ENCODE measurements around the gene SLC1A5. TPM values are rescaled to one million over a fixed set of nuclear protein-coding genes. Genes with fewer than 3 reads are reported as not detected.
A peak's percentile ranks its signal among the peaks of the same experiment; 100 is the strongest.

Gene SLC1A5
- total RNA-seq, 3 donors from 2014 or later (not counting 1 experiment from before 2014, with no cell fraction given) = 11.2 to 23.1 (median 18.9) TPM

GRCh38 chr19:46759817-46760333 is 28.5 kb downstream of the SLC1A5 start:
- WGBS (ENCODE audit: insufficient coverage) = 96% methylated on average over 7 of the region's 7 CpGs
- Histone ChIP-seq H3K9me3 (ENCODE audit: control insufficient read depth, insufficient read depth, low read length) (no peaks in the 10 kb centered on the region), H3K36me3 (ENCODE audit: control insufficient read depth, insufficient read depth, low read length) (no peaks in the 10 kb centered on the region), H3K4me1 (ENCODE audit: control insufficient read depth, insufficient read depth, low read length) (peaks cover 15% of the 10 kb centered on the region), H3K4me3 (ENCODE audit: low read length) (no peak overlapping the region), H3K27ac (ENCODE audit: low read length) (no peak overlapping the region), H3K27me3 (ENCODE audit: control insufficient read depth, insufficient read depth, low read length) (no peaks in the 10 kb centered on the region)
- no peaks in the 10 kb centered on the region for H3K9me3 Mint-ChIP-seq
- no peak overlapping the region for H3K4me3 Mint-ChIP-seq
- H3K36me3 Mint-ChIP-seq = no peaks in the 10 kb centered on the region
- intact Hi-C loops (cut with micrococcal nuclease) = no loop called here
- peaks cover 0 to 12% of the 10 kb centered on the region in 2 donors for H3K4me1 Mint-ChIP-seq
- no peak for ATAC-seq
- H3K27ac Mint-ChIP-seq = no peak overlapping the region
- no peak for DNase-seq
- no peak for TF ChIP-seq CTCF (IDR thresholded peaks at IDR 0.05)
- H3K27me3 Mint-ChIP-seq (ENCODE audit: low read depth in 2 of 2) = no peaks in the 10 kb centered on the region

GRCh38 chr19:46759206-46759605 is 29.2 kb downstream of the SLC1A5 start:
- no peak for DNase-seq
- Mint-ChIP-seq H3K4me1 (peaks cover 0 to 12% of the 10 kb centered on the region in 2 donors), H3K4me3 (no peak overlapping the region), H3K9me3 (no peaks in the 10 kb centered on the region), H3K27me3 (ENCODE audit: low read depth in 2 of 2) (no peaks in the 10 kb centered on the region), H3K27ac (no peak overlapping the region), H3K36me3 (no peaks in the 10 kb centered on the region)
- Histone ChIP-seq H3K27ac (ENCODE audit: low read length) (no peak overlapping the region), H3K4me1 (ENCODE audit: control insufficient read depth, insufficient read depth, low read length) (peaks cover 15% of the 10 kb centered on the region), H3K27me3 (ENCODE audit: control insufficient read depth, insufficient read depth, low read length) (no peaks in the 10 kb centered on the region), H3K36me3 (ENCODE audit: control insufficient read depth, insufficient read depth, low read length) (no peaks in the 10 kb centered on the region), H3K4me3 (ENCODE audit: low read length) (no peak overlapping the region), H3K9me3 (ENCODE audit: control insufficient read depth, insufficient read depth, low read length) (no peaks in the 10 kb centered on the region)
- no peak for TF ChIP-seq CTCF (IDR thresholded peaks at IDR 0.05)
- no peak for ATAC-seq
- WGBS (ENCODE audit: insufficient coverage) = 83% methylated on average over 6 of the region's 6 CpGs
- intact Hi-C loops (cut with micrococcal nuclease) = no loop called here

- no peaks in the 10 kb centered on the region for H3K36me3 Mint-ChIP-seq
- no peaks in the 10 kb centered on the region for H3K9me3 ChIP-seq (ENCODE audit: control insufficient read depth, insufficient read depth, low read length)
- H3K4me3 ChIP-seq (ENCODE audit: low read length) = no peak overlapping the region
- no peaks in the 10 kb centered on the region for H3K27me3 Mint-ChIP-seq (ENCODE audit: low read depth in 2 of 2)
- no peak overlapping the region for H3K4me3 Mint-ChIP-seq
- H3K9me3 Mint-ChIP-seq = no peaks in the 10 kb centered on the region
- no peaks in the 10 kb centered on the region for H3K27me3 ChIP-seq (ENCODE audit: control insufficient read depth, insufficient read depth, low read length)
- intact Hi-C loops (cut with micrococcal nuclease) = no loop called here
- DNase-seq (peak in 1 of 2 donors; percentile 35), ATAC-seq (peak in 1 of 3 donors; percentile 62)
- peaks cover 15% of the 10 kb centered on the region for H3K4me1 ChIP-seq (ENCODE audit: control insufficient read depth, insufficient read depth, low read length)
- no peak overlapping the region for H3K27ac ChIP-seq (ENCODE audit: low read length)
- WGBS (ENCODE audit: insufficient coverage) = 66% methylated on average over 30 of the region's 30 CpGs
- peaks cover 0 to 12% of the 10 kb centered on the region in 2 donors for H3K4me1 Mint-ChIP-seq
- H3K27ac Mint-ChIP-seq = no peak overlapping the region
- no peaks in the 10 kb centered on the region for H3K36me3 ChIP-seq (ENCODE audit: control insufficient read depth, insufficient read depth, low read length)
- TF ChIP-seq CTCF (IDR thresholded peaks at IDR 0.05) = no peak
Observed at GRCh38 chr19:46756544-46756888, 31.9 kb downstream of the SLC1A5 start.

- 98% methylated on average over 86 of the region's 86 CpGs for WGBS (ENCODE audit: insufficient coverage)
- Mint-ChIP-seq H3K9me3 (no peaks in the 10 kb centered on the region), H3K36me3 (no peaks in the 10 kb centered on the region), H3K27ac (no peak overlapping the region), H3K4me1 (peaks cover 0 to 12% of the 10 kb centered on the region in 2 donors), H3K4me3 (no peak overlapping the region), H3K27me3 (ENCODE audit: low read depth in 2 of 2) (no peaks in the 10 kb centered on the region)
- Histone ChIP-seq H3K36me3 (ENCODE audit: control insufficient read depth, insufficient read depth, low read length) (no peaks in the 10 kb centered on the region), H3K4me1 (ENCODE audit: control insufficient read depth, insufficient read depth, low read length) (peaks cover 15% of the 10 kb centered on the region), H3K27me3 (ENCODE audit: control insufficient read depth, insufficient read depth, low read length) (no peaks in the 10 kb centered on the region), H3K27ac (ENCODE audit: low read length) (no peak overlapping the region), H3K4me3 (ENCODE audit: low read length) (no peak overlapping the region), H3K9me3 (ENCODE audit: control insufficient read depth, insufficient read depth, low read length) (no peaks in the 10 kb centered on the region)
- intact Hi-C loops (cut with micrococcal nuclease) = no loop called here
- ATAC-seq (no peak), DNase-seq (peak in 1 of 2 donors; percentile 6)
- no peak for TF ChIP-seq CTCF (IDR thresholded peaks at IDR 0.05)
Observed at GRCh38 chr19:46755853-46756543, 32.4 kb downstream of the SLC1A5 start.

Data from natural killer cell (primary cell).